ENCODE measurements around the gene NIM1K. TPM values are rescaled to one million over a fixed set of nuclear protein-coding genes. Genes with fewer than 3 reads are reported as not detected.

NIM1K gene
- total and polyA plus RNA-seq, 2 donors (not counting 1 experiment from before 2014, with no cell fraction given), result 0.13 to 0.32 TPM

DNA sequence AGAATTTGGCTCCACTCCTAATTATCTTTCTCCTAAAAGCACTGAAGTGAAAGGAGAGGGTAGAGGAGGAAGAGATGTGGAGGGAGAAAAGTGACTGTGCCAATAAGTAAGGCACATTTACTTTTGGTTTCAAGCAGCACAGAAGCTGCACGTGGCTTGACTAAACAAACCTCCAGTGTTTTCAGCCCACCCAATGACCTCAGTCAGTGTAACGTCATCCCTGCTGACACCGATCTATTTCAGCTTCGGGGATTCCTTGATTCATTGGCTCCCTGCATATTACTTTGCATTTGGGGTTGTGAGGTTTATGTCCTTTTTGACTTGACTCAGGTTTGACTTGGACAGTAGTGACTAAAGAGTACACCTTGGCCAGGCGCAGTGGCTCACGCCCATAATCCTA, 35.6 kb upstream of the NIM1K start:
- ATAC-seq (ENCODE audit: low read depth) (no peak), DNase-seq (no peak)
- no peak overlapping the region for H3K4me2 ChIP-seq (replicated peaks; ENCODE audit: low read depth, low read length, poor library complexity, severe bottlenecking)
- H3K9me3 ChIP-seq (ENCODE audit: control extremely low read depth in 1 of 3, control insufficient read depth in 2 of 3, insufficient read depth in 1 of 3, low read length in 2 of 3), result no peaks in the 10 kb centered on the region
- intact Hi-C loops (cut with micrococcal nuclease), result no loop called here
- ChIA-PET CTCF (no interaction called here), POLR2A (no interaction called here)
- H3K4me3 ChIP-seq (ENCODE audit: control extremely low read depth in 1 of 5, extremely low read depth in 1 of 5, insufficient read depth in 1 of 5, low read depth in 2 of 5, low read length in 4 of 5), result no peak overlapping the region
- WGBS (ENCODE audit: insufficient coverage), result 90% methylated on average over 3 of the region's 6 CpGs
- no peaks in the 10 kb centered on the region for H3K27me3 ChIP-seq (replicated peaks in 1 of 4; ENCODE audit: control extremely low read depth in 1 of 4, control insufficient read depth in 3 of 4, insufficient read depth in 4 of 4, low read length in 3 of 4)
- peaks cover 26% of the 10 kb centered on the region for H3K79me2 ChIP-seq (ENCODE audit: control insufficient read depth, insufficient read depth, low read length)
- H3K4me1 ChIP-seq (ENCODE audit: control insufficient read depth in 2 of 2, insufficient read depth in 2 of 2, low read length in 2 of 2), result peaks cover 0 to 4% of the 10 kb centered on the region in 2 donors
- no peak overlapping the region for H2AFZ ChIP-seq (ENCODE audit: insufficient read depth, low read depth, low read length, poor library complexity, severe bottlenecking)
- Mint-ChIP-seq H3K9me3 (ENCODE audit: insufficient read depth) (no peaks in the 10 kb centered on the region), H3K4me3 (no peak overlapping the region), H3K4me1 (peaks cover 5% of the 10 kb centered on the region), H3K27me3 (no peaks in the 10 kb centered on the region), H3K27ac (no peak overlapping the region)
- H3K36me3 ChIP-seq (replicated peaks in 1 of 2; ENCODE audit: control extremely low read depth in 1 of 2, control insufficient read depth in 1 of 2, extremely low read depth in 1 of 2, insufficient read depth in 2 of 2, low read length in 1 of 2), result peaks cover 10 to 19% of the 10 kb centered on the region in 2 experiments
- H3K27ac ChIP-seq (ENCODE audit: low read length in 2 of 2), result no peak overlapping the region
- no peak overlapping the region for H3K9ac ChIP-seq (ENCODE audit: low read length)
- H4K20me1 ChIP-seq (ENCODE audit: control insufficient read depth, insufficient read depth, low read length, poor library complexity, severe bottlenecking), result peaks cover 26% of the 10 kb centered on the region
- TF ChIP-seq, protein P1, sequence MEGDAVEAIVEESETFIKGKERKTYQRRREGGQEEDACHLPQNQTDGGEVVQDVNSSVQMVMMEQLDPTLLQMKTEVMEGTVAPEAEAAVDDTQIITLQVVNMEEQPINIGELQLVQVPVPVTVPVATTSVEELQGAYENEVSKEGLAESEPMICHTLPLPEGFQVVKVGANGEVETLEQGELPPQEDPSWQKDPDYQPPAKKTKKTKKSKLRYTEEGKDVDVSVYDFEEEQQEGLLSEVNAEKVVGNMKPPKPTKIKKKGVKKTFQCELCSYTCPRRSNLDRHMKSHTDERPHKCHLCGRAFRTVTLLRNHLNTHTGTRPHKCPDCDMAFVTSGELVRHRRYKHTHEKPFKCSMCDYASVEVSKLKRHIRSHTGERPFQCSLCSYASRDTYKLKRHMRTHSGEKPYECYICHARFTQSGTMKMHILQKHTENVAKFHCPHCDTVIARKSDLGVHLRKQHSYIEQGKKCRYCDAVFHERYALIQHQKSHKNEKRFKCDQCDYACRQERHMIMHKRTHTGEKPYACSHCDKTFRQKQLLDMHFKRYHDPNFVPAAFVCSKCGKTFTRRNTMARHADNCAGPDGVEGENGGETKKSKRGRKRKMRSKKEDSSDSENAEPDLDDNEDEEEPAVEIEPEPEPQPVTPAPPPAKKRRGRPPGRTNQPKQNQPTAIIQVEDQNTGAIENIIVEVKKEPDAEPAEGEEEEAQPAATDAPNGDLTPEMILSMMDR (IDR thresholded peaks at IDR 0.05), result no peak
- no peak for TF ChIP-seq EZH2 (IDR thresholded peaks at IDR 0.05; ENCODE audit: borderline replicate concordance, insufficient read depth, low read depth, low read length, poor library complexity, severe bottlenecking)

DNA sequence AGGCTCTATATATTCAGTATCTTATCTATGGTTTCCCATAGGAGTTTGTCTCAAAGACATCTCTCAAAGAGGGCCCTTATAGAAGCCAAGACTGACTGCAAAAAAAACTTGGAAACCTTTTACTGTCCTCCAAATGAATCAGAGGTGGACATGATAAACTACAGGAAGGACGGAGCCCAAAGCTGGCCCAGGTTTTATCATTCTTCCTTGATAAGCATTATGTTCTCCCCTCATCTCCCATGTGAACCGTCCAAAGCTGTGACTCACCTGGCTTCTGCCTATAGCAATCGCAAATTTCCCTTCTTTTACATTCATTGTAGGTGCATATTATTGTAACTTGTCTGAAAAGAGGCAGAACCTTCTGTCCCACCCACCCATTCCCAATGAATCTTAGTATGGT, 35.0 kb upstream of the NIM1K start:
- Mint-ChIP-seq H3K27ac (no peak overlapping the region), H3K4me1 (peaks cover 8% of the 10 kb centered on the region), H3K27me3 (no peaks in the 10 kb centered on the region), H3K4me3 (no peak overlapping the region), H3K9me3 (ENCODE audit: insufficient read depth) (no peaks in the 10 kb centered on the region)
- Histone ChIP-seq H3K27ac (ENCODE audit: low read length in 2 of 2) (no peak overlapping the region), H3K9ac (ENCODE audit: low read length) (no peak overlapping the region), H3K4me1 (ENCODE audit: control insufficient read depth in 2 of 2, insufficient read depth in 2 of 2, low read length in 2 of 2) (peaks cover 0 to 4% of the 10 kb centered on the region in 2 donors), H3K4me3 (ENCODE audit: control extremely low read depth in 1 of 5, extremely low read depth in 1 of 5, insufficient read depth in 1 of 5, low read depth in 2 of 5, low read length in 4 of 5) (no peak overlapping the region), H3K9me3 (ENCODE audit: control extremely low read depth in 1 of 3, control insufficient read depth in 2 of 3, insufficient read depth in 1 of 3, low read length in 2 of 3) (no peaks in the 10 kb centered on the region), H3K4me2 (replicated peaks; ENCODE audit: low read depth, low read length, poor library complexity, severe bottlenecking) (no peak overlapping the region), H2AFZ (ENCODE audit: insufficient read depth, low read depth, low read length, poor library complexity, severe bottlenecking) (no peak overlapping the region), H4K20me1 (ENCODE audit: control insufficient read depth, insufficient read depth, low read length, poor library complexity, severe bottlenecking) (peaks cover 21% of the 10 kb centered on the region), H3K36me3 (replicated peaks in 1 of 2; ENCODE audit: control extremely low read depth in 1 of 2, control insufficient read depth in 1 of 2, extremely low read depth in 1 of 2, insufficient read depth in 2 of 2, low read length in 1 of 2) (peaks cover 10 to 21% of the 10 kb centered on the region in 2 experiments), H3K27me3 (replicated peaks in 1 of 4; ENCODE audit: control extremely low read depth in 1 of 4, control insufficient read depth in 3 of 4, insufficient read depth in 4 of 4, low read length in 3 of 4) (no peaks in the 10 kb centered on the region), H3K79me2 (ENCODE audit: control insufficient read depth, insufficient read depth, low read length) (peaks cover 20% of the 10 kb centered on the region)
- TF ChIP-seq EZH2 (IDR thresholded peaks at IDR 0.05; ENCODE audit: borderline replicate concordance, insufficient read depth, low read depth, low read length, poor library complexity, severe bottlenecking), result no peak
- TF ChIP-seq, protein P1 (IDR thresholded peaks at IDR 0.05), result no peak
- POLR2A ChIA-PET, result no interaction called here
- CTCF ChIA-PET, result no interaction called here
- WGBS (ENCODE audit: insufficient coverage), result 100% methylated on average over 1 of the region's 3 CpGs
- intact Hi-C loops (cut with micrococcal nuclease), result no loop called here
- no peak for DNase-seq
- no peak for ATAC-seq (ENCODE audit: low read depth)
